Left cardiac atrium (tissue), 4 donors: ENCODE measurements around the gene TNFRSF8. TPM values are rescaled to one million over a fixed set of nuclear protein-coding genes. Genes with fewer than 3 reads are reported as not detected.
"Not testable (repeated sequence)": the region's sequence is repeated elsewhere in the genome, so short reads cannot be mapped to it uniquely, and the experiment has no call there.

Experiments
- ATAC-seq, 2 donors: fragments of 200-7000 bp; cut with Tn5 transposase; one replicate each; pipeline ENCODE4 v1.9.1; 2020; ENCODE audit warnings: mild to moderate bottlenecking in 2 of 2, moderate library complexity in 2 of 2
- DNase-seq: peaks from one replicate; pipeline ENCODE4 v3.0.0-alpha.2; 2020
- intact Hi-C, 2 donors: fragments of 100-400 bp; cut with DNase I; formaldehyde crosslinking; loops; one replicate each; pipeline versions ENCODE4 v1.14.1 to v1.15.1; 2022 to 2023
- long read RNA-seq: library from polyadenylated mRNA; unstranded; transcript quantifications from one replicate; pipeline ENCODE4 v2.0.0, GENCODE V29; 2021
- total RNA-seq, 2 donors: library from RNA; stranded (reverse); fragmentation: NEBNext Ultra II Directional; extraction: Animal tissue kit (Norgen Biotek cat#: 25700); gene quantifications; one replicate each; pipeline ENCODE4 v1.2.1, GENCODE V29; 2021
- donor health status: DM: no; HTN: yes; CAD: no.
- donor health status: DM: no; HTN: yes; CAD: no; lungs with severe emphysema.
- donor health status: DM: yes; HTN: yes; CAD: no.
- donor health status: Dilated cardiomyopathy.

The TNFRSF8 gene
- total RNA-seq = 1 to 10 TPM; 2.2 to 3.3 TPM
- long read RNA-seq, partial matches to known transcripts = 0 of 5 reads
- long read RNA-seq, other reads (novel, unspliced or antisense) = 2 of 5 reads

DNA sequence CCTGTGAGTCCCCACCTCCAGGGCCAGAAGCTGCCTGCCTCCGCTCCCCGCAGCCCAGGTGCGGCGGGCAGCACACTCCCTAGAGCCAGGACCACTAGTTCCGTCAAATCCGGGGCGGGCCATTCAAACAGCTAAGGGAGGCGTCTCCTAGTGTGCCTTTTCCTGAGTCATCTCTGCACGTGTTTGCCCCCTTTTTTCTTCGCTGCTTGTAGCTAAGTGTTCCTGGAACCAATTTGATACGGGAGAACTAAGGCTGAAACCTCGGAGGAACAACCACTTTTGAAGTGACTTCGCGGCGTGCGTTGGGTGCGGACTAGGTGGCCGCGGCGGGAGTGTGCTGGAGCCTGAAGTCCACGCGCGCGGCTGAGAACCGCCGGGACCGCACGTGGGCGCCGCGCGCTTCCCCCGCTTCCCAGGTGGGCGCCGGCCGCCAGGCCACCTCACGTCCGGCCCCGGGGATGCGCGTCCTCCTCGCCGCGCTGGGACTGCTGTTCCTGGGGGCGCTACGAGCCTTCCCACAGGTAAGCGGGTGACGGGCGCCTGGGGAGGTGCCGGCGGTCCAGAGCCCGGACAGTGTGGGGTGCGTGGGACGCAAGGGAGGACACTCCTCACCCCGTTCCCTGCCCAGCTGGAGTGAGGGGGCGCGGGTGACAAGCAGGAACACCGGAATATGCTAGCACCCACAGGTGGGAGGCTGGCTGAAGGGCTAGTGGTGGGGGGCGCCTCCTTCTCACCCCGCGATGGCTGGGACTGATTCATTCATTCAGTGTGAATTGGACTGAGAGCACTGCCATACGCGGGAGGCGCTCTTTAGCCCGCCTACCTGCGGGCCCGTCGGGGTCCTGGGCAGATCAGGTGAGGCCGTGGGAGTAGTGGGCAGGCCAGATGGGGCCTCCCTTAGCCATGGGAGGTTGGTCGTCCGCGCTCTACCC lies at the start of gene TNFRSF8:
Gene TNFRSF8, plus strand, starts transcription at position 163 of the 932 bp plus-strand sequence. Its CDS starts 296 bp downstream, at position 459.
- ATAC-seq (peak; percentile 10 to 24), DNase-seq (no peak)
- intact Hi-C loops = no loop called here

DNA sequence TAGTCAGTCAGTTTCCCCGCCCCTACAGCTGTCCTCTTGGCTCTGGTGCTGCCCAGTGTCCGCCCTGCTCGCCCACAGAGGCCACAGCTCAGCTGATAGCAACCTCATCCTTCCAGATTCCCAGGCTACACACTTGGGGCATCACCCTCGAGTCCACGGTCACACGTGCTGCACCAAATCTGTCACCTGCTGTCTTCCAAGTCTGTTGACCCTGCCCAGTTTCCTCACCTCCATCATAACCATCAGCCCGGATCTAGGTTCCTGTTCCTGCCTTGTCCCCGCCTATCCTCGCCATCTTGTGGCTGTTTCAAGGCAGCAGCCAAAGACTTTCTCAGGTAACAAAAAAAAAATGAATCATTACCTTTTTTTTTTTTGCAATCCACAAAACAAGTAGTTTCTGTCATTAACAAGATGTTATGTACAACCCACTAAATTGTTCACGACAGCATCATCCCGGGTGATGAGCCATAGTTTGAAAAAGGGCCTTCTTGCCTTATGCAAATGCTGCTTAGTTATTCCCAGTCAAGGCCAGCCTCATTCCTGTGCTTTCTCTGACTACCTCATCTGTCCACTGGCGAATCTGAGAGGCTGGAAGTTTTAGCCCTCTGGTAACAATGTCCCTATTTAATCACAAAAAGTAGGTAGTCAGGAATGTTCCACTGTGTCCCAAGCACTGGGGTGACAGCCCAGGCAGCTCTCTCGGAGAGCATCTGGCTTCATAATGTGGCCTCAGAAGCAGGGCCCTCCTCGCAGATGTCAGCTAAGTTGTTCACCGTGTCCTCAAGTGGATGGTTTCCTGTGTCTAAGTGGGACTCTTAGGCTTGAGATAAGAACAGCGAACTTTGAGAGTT lies 48.7 kb upstream of the TNFRSF8 start:
- intact Hi-C loops = no loop called here
- ATAC-seq = peak in 1 of 2 donors; percentile 16
- no peak for DNase-seq

DNA sequence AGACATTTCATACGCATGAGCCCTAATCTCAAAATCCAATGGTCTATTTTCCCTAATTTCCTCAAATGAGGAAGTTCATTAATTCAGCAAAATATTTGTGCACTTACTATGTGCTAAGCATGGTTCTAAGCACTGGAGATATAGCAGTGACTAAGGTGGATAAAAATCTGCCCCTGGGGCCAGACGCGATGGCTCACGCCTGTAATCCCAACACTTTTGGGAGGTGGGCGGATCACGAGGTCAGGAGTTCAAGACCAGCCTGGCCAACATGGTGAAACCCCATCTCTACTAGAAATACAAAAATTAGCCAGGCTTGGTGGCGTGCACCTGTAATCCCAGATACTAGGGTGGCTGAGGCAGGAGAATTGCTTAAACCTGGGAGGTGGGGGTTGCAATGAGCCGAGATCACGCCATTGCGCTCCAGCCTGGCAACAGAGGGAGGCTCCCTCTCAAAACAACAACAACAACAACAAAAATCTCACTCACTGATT lies 48.1 kb upstream of the TNFRSF8 start:
- intact Hi-C loops = no loop called here
- ATAC-seq (no peak), DNase-seq (no peak)

DNA sequence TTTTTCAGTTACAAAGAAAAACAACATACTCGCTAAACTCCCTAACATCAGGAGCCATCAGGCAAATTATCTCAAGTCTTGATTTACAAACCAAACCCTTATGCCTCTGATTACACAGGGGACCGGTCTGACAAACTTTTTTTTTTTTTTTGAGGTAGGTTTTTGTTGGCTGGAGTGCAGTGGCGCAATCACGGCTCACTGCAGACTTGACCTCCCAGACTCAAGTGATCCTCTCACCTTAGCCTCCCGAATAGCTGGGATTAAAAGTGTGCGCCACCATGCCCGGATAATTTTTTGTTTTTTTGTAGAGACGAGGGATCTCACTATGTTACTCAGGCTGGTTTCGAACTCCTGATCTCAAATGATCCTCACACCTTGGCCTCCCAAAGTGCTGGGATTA lies 47.6 kb upstream of the TNFRSF8 start:
- intact Hi-C loops = no loop called here
- DNase-seq = no peak
- no peak for ATAC-seq

DNA sequence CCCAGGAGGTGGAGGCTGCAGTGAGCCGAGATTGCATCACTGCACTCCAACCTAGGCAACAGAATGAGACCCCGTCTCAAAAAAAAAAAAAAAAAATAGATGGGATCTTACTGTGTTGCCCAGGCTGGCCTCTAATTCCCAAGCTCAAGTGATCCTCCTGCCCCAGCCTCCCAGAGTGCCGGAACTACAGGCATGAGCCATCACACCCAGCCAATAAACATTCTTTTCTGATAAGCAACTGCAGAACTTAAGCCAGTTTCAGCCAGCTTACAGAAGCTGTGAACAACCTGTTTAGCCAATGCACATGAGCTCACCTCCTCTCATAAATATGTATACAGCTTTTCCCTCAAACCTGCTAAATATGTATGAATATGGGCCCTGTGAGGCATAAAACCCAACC lies 46.9 kb upstream of the TNFRSF8 start:
- DNase-seq (no peak), ATAC-seq (no peak)
- intact Hi-C loops = no loop called here

DNA sequence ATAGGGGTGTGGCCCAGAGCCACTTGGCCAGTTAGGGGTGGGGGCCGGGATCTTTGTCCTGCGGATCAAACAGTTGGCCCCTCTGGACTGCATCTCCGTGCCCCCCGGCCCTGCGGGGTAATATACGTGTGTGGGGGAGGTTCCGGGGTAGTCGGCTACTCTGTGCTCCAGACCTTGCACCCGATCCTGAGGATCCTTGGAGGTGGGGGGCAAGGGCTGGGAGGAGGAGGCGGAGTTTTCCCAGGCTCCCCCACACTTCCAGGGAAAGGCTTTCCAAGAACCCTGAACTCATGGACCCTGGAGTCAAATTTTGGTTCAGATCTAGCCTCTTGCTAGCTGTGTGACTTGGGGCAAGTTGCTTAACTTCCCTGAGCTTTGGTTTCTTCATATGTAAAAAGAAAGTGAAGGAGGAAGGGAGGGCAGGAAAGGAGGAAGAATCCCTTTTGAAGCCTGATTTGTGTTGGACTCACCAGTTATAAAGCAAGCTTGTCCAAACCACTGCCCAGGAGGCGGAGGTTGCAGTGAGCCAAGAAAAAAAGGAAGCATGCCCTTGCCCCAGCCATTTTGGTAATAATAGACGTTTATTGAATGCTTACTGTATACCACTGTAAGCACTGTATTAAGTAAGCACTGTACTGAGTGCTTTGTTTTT lies 43.1 kb upstream of the TNFRSF8 start:
- intact Hi-C loops = no loop called here
- peak; percentile 4 to 28 for ATAC-seq
- DNase-seq = no peak

DNA sequence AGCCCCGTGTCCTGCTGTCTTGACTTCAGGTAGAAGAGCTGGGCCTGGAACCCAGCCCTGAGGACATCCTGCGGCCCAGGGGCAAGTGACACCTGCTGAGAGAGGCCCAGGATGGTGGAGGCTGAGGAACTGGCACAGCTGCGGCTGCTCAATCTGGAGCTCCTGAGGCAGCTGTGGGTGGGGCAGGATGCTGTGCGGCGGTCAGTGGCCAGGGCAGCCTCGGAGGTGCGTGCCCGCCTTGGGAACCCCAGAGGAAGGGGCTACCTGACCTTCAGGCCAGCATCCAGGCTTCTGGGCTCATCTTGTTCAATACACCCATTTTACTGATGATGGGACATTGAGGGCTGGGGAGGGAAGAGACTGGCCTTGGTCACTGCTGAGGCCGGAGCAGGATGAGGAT lies 41.5 kb upstream of the TNFRSF8 start:
- ATAC-seq = no peak
- intact Hi-C loops = no loop called here
- DNase-seq = no peak

DNA sequence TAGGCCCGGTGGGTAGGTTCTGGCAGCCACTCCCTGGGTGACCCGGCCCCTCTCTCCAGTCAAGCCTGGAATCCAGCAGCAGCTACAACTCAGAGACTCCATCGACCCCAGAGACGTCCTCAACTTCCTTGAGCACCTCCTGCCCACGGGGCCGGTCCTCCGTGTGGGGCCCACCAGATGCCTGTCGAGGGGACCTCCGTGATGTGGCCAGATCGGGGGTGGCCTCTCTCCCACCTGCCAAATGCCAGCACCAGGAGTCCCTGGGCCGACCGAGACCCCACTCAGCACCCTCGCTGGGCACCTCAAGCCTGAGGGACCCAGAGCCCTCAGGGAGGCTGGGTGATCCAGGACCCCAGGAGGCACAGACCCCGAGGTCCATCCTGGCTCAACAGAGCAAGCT lies 41.1 kb upstream of the TNFRSF8 start:
- no peak for ATAC-seq
- intact Hi-C loops = no loop called here
- DNase-seq = no peak

DNA sequence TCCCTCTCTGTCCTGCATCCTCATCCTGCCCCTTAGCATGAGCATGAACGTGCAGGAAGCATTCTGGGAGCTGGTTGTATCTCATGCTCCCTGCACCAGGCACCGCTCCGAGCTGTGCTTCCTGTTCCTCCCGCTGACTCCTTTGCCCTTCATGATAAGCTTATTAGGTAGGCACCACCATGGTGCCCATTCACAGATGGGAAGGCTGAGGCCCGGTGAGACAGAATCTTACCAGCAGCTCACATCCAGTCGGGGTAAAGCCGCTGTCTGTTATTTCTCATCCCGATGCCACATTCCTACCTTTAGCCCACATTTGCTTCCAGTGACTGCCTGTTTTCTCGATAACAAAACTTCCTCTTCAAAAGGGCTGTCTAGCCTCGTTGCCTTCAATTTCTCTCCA lies 36.5 kb upstream of the TNFRSF8 start:
- intact Hi-C loops = no loop called here
- DNase-seq = no peak

DNA sequence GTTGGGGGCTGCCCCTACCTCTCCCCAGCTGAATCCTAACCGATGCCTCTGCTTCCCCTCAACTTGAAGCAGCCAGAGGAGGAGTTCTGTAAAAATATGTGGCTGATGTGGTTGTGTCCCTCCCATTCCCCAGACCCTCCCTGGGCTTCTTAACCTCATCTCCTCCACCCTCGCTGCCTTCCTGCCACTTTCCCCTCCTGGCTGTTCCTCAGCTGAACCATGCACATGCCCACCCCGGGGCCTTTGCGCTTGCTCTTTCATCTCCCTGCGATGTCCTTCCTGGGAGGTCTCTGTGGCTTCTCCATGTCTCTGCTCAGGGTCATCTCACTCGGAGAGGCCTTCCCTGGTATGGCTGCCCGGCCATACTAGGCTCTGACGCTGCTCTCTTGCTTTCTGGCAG lies 34.9 kb upstream of the TNFRSF8 start:
- DNase-seq = no peak
- ATAC-seq = no peak
- intact Hi-C loops = no loop called here

More for the DNA sequence above, 36.5 kb upstream of the TNFRSF8 start:
- no peak for ATAC-seq

DNA sequence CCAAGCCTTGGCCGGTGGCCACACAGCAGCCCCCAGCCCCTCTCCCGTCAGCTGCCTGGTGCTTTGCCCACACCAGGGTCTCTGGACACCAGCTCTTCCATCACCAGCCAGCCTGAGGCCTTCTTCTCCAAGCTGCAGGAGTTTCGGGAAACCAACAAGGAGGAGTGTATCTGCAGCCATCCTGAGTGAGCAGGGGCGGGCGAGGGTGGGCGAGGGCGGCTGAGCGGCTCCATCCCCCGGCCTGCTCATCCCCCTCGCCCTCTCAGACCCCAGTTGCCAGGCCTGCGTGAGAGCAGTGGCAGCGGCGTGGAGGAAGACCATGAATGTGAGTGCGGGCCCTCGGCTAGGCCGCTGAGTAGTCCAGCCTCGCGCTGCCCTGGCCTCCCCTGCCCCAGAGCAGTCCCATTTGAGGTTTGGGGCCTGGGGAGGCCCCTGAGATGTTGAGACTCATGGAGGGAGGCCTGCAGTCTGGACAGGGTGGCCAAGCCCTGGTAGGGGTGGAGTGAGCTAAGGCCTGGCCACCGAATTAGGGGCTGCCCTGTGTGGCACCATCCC lies 34.1 kb upstream of the TNFRSF8 start:
- DNase-seq (no peak), ATAC-seq (no peak)
- intact Hi-C loops = no loop called here

DNA sequence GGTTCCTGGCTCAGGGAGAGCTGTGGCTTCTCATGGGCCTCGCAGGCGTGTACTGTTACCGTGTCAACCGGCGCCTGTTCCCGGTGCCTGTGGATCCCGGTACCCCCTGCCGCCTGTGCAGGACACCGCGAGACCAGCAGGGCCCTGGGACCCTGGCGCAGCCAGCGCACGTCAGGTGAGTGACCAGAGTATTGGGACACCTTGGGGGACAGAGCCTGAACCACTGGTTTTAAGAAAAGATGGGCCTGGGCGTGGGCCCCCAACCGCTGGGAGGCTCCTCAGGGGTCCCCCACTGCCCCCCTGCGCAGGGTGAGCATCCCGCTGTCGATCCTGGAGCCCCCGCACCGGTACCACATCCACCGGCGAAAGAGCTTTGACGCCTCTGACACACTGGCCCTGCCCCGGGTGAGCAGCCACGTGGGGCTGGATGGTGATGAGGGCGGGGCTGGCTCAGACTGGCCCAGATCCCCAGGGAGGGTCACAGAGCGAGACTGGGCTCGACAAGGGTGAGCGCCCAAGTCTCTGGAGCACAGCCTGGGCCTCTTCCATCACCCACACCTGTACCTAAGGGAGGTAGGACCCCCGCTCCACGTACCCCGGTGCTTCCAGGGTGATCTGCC lies 33.3 kb upstream of the TNFRSF8 start:
- ATAC-seq = no peak
- DNase-seq = no peak
- intact Hi-C loops = no loop called here

DNA sequence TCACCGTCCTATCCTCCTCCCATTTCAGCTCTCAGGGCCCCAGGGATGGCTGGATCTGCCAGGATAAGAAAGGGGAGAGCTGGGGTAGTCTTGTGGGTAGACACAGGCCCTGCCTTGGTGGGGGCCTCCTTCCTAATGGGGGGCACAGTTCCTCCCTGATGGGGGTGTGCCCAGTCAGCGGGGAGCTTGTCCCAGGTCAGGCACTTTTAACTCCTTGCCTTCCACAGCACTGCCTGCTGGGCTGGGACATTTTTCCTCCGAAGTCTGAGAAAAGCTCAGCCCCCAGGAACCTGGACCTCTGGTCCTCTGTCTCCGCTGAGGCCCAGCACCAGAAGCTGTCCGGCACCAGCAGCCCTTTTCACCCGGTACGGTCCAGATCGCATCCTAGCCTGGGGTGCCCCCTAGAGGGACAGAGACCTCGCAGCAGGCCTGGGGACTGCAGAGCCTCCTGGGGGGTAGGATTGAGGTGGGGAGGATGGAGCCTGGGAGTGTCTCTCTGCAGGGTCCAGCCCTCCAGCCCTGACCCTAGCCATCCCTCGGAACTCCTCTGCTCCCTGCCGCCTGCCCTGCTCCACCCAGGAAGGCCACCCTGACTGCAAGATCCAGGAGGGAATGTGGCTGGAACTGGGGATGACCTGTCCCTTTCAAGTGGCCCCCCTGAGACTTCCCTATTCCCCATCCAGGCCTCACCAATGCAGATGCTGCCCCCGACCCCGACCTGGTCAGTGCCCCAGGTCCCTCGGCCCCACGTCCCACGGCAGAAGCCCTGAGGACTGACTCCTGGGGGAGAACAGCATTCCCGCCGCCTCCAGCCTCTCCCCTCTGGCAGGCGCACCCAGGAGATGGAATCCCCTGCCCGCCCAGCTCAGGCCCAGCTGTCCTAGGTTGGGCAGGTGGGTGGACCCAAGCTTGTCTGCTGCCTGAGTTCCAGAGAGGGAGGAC lies 31.8 kb upstream of the TNFRSF8 start:
- peak; percentile 73 to 80 for ATAC-seq
- intact Hi-C loops = no loop called here
- peak; percentile 52 for DNase-seq

DNA sequence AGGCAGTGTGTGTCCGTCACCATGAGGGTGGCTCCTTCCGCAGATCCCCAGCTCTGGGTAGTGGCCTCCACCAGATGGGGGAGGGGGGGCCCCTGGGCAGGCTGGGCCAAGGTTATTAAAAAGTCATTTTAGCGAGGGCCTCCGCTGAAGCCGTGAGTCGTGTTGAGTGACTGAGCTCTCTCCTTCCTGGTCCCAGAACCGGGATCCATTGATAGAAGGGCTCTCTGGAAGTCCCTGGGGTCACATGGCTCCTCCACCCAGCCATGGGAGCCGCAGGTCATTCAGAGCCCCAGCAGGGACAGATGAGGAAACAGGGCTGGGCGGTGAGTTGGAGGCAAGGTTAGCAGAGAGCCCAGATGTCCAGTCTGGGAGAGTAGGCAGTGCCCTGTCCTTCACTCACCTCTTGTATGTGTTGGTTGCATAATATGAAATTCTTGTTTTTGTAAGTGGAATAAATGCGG lies 30.9 kb upstream of the TNFRSF8 start:
- intact Hi-C loops = no loop called here
- DNase-seq (no peak), ATAC-seq (peak; percentile 35 to 65)

DNA sequence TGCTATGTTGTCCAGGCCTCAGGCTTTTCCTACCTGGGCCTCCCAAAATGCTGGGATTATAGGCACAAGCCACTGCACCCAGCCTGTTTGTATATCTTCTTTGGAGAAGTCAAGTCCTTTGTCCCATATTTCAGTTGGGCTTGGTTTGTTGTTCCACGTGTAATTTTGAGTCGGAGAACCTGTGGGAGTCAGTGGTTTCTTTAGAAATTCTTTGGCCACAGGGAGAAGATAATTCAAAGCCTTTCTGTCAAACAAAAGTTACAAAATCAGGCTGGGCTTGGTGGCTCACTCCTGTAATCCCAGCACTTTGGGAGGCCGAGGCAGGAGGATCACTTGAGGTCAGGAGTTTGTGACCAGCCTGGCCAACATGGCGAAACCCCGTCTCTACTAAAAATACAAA lies 29.7 kb upstream of the TNFRSF8 start:
- DNase-seq, ATAC-seq, intact Hi-C loops: not testable (repeated sequence)

DNA sequence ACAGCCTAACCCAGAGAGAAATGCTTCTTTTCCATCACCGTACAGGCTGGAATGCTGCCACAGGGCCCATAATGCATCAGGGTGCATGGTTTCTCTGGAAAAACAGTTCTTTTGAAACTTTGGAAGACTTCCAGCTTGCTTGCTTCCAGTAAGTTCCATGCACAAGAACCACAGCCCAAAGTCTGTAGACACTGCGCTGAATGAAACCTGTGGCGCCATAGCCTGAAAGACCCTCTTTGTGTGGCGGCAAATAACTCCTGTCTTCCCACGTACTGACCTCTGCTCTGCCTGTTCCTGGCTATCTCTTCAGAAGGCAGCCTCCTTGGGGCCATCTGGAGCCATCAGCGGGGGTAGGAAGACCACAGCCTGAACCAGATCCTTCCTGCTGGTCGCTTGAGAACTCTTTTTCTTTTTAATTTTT lies 28.7 kb upstream of the TNFRSF8 start:
- intact Hi-C loops = no loop called here
- peak in 1 of 2 donors; percentile 29 for ATAC-seq
- peak; percentile 69 for DNase-seq

DNA sequence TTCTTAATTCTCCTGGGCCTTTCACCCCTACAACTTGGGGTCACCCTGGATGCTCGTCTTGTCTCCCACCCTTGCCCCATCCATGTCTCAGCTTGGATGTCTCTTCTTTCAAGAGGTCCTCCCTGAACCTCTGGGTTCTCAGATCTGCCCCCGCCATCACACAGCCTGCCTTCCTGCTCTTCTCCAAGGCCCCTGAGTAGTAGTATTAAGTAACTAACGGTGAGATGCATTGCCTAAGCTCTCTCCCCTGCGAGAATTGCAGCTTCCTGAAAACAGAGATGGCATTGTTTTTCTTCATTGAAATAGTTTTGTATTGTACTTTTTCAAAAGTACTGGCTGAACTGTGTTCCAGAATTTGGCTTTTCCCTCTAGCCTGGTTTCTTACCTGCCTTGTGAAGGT lies 27.8 kb upstream of the TNFRSF8 start:
- intact Hi-C loops = no loop called here
- DNase-seq (no peak), ATAC-seq (no peak)
